Stimulated activated CD4-positive, alpha-beta T cell treated with anti-CD3 and anti-CD28 coated beads, TNF-alpha, amount 100 ng/mL, for 24 hours (primary cell): ENCODE measurements around the gene UCK1.

Experiments
- DNase-seq, 3 experiments: peaks; one replicate each; pipeline ENCODE4 v3.0.0-alpha.2; 2020; ENCODE audit warnings: low read depth in 3 of 3

The UCK1 gene

DNA sequence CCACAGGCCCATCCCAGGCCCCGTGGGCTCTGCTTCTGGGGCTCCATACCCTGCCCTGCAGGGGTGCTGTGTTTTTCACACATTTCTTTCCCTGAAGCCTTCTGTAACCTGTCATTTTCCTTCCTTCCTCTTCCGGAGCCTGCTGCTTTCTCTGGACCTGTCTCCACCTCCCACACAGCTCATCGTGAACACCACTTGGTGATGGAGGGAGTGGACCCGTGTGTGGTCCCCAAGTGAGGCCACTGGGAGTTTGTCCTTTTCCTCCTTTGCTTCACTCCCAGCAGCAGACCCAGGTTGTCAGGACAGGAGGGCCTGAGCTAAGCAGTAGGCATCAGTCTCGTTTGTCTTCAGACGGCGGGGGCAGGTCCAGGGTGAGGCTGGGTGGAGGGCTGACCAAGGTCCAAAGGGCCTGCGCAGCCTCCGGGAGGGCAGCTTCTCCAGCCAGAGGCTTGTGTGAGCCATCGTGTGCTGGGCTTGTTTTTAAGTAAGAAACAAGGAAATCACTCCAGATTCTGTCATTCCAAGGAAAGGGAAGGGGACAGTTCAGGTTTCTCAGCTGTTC, 34.1 kb downstream of the UCK1 start:
- no peak for DNase-seq

- DNase-seq: no peak
Observed at GRCh38 chr9:131495785-131496184, 35.3 kb downstream of the UCK1 start.

- no peak for DNase-seq
Observed at GRCh38 chr9:131494296-131494870, 36.7 kb downstream of the UCK1 start.

DNA sequence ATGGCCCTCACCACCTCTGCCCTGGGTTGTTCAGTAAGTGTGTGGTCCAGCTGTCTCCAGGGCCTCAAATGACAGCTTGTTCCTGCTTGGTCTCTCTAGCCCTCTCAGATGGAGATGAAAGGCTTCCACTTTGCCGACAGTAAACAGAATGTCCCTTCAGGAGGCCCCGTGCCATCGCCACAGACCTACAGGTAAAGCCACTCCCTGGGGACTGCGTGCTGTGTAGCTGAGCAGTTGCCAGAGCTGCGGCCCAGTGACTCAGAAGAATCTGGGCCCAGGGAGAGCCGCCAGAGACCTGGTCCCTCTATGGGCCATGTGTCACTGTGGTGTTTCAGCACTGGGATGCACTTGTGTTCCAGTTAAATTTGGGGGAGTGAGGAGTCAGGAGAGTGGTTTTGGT, 39.0 kb downstream of the UCK1 start:
- no peak for DNase-seq

- DNase-seq: no peak
Observed at GRCh38 chr9:131491001-131491710, 39.9 kb downstream of the UCK1 start.

- no peak for DNase-seq
Observed at GRCh38 chr9:131490514-131490913, 40.5 kb downstream of the UCK1 start.

GRCh38 chr9:131487621-131488031, 43.4 kb downstream of the UCK1 start:
- no peak for DNase-seq

DNA sequence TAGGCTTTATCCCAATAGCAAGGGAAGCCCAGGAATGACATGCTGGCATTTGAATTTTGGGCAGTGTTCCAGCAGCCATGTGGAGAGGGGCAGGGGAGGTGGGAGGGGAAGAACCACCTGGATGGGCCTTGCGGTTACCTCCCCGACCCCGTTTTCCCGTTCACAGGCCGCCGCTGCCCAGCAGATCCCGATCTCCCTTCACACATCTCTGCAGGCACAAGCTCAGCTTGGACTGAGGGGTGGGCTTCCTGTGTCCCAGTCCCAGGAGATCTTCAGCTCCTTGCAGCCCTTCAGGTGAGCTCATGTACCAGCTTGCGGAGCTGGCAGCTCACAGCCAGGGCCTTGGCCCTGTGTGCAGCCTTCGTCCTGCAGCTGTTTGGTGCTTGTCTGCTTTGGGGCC, 44.1 kb downstream of the UCK1 start:
- DNase-seq: no peak

- DNase-seq: no peak
Observed at GRCh38 chr9:131485728-131486422, 45.2 kb downstream of the UCK1 start.

- no peak for DNase-seq
Observed at GRCh38 chr9:131485206-131485605, 45.9 kb downstream of the UCK1 start.

GRCh38 chr9:131484560-131485185, 46.4 kb downstream of the UCK1 start:
- DNase-seq: no peak

DNA sequence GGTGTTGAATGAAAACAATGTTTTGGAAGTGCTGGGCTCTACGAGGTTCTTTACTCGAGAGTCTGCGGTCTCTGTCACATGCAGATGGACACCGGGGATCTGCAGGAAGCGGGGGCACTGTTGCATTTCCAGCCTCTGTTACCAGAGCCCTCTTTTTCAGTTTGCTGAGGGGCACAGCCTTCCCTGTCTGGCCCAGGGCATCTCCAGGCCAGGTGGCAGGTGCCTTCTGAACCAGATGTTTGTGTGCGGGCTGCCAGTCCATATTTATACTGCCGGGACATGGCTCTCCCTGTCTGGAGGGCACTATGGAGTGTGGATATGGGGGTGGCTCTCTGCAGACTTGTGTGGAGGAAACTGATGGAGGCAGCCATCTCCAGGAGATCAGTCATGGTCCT, 47.0 kb downstream of the UCK1 start:
- no peak for DNase-seq

DNA sequence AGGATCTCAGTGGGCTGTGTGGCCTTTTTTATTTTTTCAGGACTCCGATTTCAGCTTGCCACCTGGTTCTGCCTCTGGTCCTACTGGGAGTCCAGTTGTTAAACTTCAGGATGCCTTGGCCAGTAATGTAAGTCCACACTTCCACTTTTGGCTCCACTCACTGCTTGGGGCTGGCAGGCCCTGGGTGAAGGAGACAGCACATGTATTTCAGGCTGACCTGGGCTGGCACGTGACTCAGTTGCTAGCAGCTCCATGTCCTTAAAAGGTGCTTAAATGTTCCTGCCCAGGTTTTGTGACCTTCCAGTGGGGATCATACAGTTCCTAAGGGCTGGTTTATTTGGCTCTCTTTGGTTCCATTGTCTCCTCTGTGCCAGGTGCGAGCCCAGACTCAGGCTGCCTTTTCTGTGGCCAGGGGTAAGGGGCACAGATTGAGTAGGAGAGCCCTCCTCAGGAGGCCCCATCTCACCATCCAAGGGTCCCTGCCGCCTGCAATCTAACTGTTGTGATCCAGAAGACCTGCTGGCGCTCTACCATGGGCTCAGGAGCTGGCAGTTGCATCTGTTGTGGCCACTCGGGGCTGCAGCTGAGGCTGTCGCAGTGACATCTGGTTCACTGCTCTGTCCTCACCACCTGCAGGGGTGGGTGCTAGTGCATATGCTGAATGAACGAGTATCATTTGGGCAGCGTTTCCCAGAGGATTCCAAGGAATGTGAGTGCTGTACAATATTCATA, 47.6 kb downstream of the UCK1 start:
- no peak for DNase-seq

DNA sequence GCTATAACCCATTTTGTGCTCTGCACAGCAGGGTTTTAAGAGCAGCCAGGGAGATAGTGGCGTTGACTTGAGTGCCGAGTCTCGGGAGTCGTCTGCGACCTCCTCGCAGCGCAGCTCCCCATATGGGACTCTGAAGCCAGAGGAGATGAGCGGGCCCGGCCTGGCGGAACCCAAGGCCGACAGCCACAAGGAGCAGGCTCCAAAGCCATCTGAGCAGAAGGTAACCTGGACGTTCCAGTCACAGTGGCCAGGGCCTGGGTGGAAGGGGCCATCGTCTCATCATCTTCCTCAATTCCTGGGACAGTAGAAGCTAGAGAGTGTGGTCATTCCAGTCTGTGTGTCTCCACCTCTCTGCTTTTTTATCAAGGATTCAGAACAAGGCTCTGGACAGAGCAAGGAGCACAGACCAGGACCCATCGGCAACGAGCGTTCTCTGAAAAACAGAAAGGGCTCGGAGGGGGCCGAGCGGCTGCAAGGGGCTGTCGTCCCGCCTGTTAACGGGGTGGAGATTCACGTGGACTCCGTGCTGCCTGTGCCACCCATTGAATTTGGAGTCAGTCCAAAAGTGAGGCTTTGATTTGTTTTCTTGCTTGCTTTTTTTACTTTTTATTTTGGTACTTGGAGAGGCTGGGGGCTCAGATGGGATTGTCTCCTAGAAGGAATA, 48.6 kb downstream of the UCK1 start:
- DNase-seq: no peak

DNA sequence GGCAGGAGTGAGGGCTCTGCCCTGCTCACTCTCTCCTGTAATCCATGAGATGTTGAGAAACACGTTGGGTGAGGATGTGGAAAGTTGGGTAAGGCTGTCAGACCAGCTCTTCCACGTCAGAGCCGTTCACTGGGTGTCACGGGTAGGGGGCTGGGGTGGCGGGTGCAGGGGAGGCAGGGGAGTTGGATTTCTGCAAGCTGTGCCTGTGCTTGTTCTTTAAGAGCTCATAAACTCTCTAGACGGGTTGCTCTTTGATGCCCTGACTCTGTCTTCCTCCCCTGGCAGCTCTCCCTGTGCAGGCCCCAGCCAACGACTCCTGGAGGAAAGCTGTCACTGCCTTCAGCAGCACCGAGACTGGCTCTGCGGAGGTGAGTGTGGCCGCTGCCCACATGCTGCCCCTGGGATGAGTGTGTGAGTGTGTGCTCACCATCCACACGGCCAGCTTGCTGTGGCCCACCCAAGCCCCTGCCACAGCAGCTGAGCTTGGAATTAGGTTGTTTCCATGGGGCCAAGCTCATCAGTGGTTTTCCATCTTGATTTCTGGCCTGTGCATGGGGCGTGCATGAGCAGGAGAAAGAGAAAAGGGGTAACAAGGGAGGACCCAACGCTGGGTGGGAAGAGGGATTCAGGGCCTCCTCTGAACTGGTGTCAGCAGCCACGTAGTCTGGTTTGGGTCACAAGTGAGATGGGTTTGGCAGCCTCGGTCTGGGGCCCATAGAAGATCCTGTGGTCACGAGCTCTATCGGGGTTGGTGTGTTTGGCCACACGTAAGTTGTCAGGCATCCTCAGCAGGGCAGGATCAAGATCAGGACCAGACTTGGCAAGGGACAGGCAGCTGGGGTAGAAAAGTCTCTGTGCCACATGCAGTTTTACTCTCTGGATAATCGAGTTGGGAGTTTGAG, 49.4 kb downstream of the UCK1 start:
- no peak for DNase-seq

DNA sequence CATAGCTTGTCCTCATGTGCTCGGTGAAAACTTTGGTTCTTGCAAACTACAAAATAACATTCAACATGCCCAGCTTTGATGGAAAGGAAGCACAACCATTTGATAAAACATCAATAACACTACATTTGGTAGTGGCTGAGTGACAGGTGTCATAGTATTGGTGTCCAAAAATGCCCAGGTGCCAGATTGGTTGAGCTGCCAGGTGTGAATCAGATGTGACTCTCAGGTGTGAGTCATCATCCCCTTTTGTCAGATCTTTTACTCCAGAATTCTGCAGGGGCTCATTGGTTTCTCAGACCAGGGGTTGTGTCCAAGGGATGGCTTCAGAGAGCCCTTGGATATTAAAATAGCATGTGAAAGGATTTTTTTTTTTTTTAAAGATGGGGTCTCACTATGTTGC, 50.8 kb downstream of the UCK1 start:
- no peak for DNase-seq

DNA sequence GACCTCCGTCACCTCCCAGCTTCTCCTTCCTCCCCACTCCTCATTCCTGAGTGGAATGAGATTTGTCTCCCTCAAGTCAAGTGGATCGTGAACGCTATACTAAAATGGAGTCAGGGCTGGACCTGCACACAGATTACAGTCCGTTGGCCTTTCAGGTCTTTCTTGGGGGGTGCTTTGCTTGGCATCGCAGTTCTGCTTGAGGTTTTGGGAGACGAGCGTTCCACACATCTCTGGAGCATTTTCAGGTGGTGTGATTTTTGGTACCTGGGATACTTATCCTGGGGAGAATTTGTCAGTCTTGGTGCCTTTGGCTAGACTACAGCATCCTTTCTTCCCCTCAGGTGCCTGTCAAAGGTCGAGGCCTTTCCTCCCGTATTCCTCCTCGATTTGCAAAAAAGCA, 52.2 kb downstream of the UCK1 start:
- DNase-seq: no peak

- DNase-seq: peak; percentile 12 to 53 (median 46)
Observed at GRCh38 chr9:131478421-131478868, 52.6 kb downstream of the UCK1 start.

GRCh38 chr9:131477816-131478419, 53.1 kb downstream of the UCK1 start:
- no peak for DNase-seq

DNA sequence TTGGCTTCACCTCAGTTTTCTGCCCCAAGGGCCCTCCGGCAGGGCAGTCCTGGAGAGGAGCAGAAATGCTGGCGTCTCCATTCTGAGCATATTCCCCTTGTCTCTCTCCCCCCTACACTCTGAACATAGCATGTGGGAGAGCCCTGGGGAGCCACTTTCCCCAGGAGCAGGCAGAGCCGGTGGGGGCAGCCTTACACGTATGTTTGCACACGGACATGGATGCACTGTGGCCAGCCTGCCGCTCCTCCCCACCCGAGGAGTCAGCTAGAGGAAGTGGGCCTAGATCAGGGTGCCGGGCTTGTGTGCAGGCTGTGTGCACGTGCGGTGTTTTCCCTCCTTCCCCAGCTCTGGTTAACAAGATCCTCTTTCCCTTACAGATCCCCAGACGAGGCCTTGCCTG, 53.7 kb downstream of the UCK1 start:
- no peak for DNase-seq
